ENCODE data around the gene LIPT2.

The LIPT2 gene

GRCh38 chr11:74493791-74494630, 487 bp upstream of the LIPT2 start:
- TF ChIP-seq FOXM1 (IDR thresholded peaks at IDR 0.05; ENCODE audit: borderline replicate concordance) (no peak), HDGF (IDR thresholded peaks at IDR 0.05; ENCODE audit: borderline replicate concordance) (no peak), ARNT (IDR thresholded peaks at IDR 0.05) (no peak), SP1 (IDR thresholded peaks at IDR 0.05) (no peak), ZNF384 (IDR thresholded peaks at IDR 0.05) (no peak), TARDBP (IDR thresholded peaks at IDR 0.05) (no peak), FOXA1 (IDR thresholded peaks at IDR 0.05) (no peak), L3MBTL2 (conservative IDR thresholded peaks at IDR 0.05) (no peak; the same call in 1 of the 2 replicates), LEF1 (IDR thresholded peaks at IDR 0.05; ENCODE audit: borderline replicate concordance) (no peak), NFRKB (IDR thresholded peaks at IDR 0.05) (no peak)
- ChIA-PET CTCF (interaction anchor here (0.6 to 1.5 kb wide), 4 partner anchors 10 to 130 kb away, joined by 3 to 5 read pairs (median 4); no protein-coding TSS in a partner anchor), POLR2A (interaction anchor here (0.7 to 2.4 kb wide), 33 partner anchors 8 to 895 kb away, joined by 3 to 33 read pairs (median 6); partner anchors contain the start of genes PGM2L1, POLD3 and UCP2)
- DNase-seq (ENCODE audit: extremely low spot score) = no peak

GRCh38 chr11:74492084-74492483, 1.4 kb downstream of the LIPT2 start:
- DNase-seq (ENCODE audit: extremely low spot score) = no peak
- CTCF ChIA-PET = interaction anchor here (1.2 kb wide), 1 partner anchor 103 kb away, joined by 3 read pairs; no protein-coding TSS in a partner anchor
- POLR2A ChIA-PET = interaction anchor here (1.5 to 1.9 kb wide), 3 partner anchors 16 to 38 kb away, joined by 4 to 11 read pairs (median 10); no protein-coding TSS in a partner anchor
- TF ChIP-seq SUZ12 (IDR thresholded peaks at IDR 0.05) = no peak
- TF ChIP-seq TARDBP (IDR thresholded peaks at IDR 0.05) = no peak
- no peak for TF ChIP-seq FOXM1 (IDR thresholded peaks at IDR 0.05; ENCODE audit: borderline replicate concordance)
- TF ChIP-seq CTBP1 (IDR thresholded peaks at IDR 0.05; ENCODE audit: borderline replicate concordance) = no peak
- TF ChIP-seq HDGF (IDR thresholded peaks at IDR 0.05; ENCODE audit: borderline replicate concordance) = no peak
- no peak for TF ChIP-seq ELF4 (IDR thresholded peaks at IDR 0.05)
- TF ChIP-seq BHLHE40 (IDR thresholded peaks at IDR 0.05; ENCODE audit: borderline replicate concordance) = no peak
- TF ChIP-seq FOXA1 (IDR thresholded peaks at IDR 0.05) = no peak
- no peak for TF ChIP-seq FOXK2 (IDR thresholded peaks at IDR 0.05)
- TF ChIP-seq PKNOX1 (IDR thresholded peaks at IDR 0.05) = no peak
- TF ChIP-seq LEF1 (IDR thresholded peaks at IDR 0.05; ENCODE audit: borderline replicate concordance) = no peak
- TF ChIP-seq ZNF384 (IDR thresholded peaks at IDR 0.05) = no peak
- no peak for TF ChIP-seq SP1 (IDR thresholded peaks at IDR 0.05)

GRCh38 chr11:74490941-74491340, 2.6 kb downstream of the LIPT2 start:
- ChIA-PET CTCF (interaction anchor here (0.6 kb wide), 1 partner anchor 80 kb away, joined by 3 read pairs; no protein-coding TSS in a partner anchor), POLR2A (no interaction called here)
- no peak for DNase-seq (ENCODE audit: extremely low spot score)
- TF ChIP-seq FOXA1 (IDR thresholded peaks at IDR 0.05) (no peak), SUZ12 (IDR thresholded peaks at IDR 0.05) (no peak), HDGF (IDR thresholded peaks at IDR 0.05; ENCODE audit: borderline replicate concordance) (no peak), ZNF384 (IDR thresholded peaks at IDR 0.05) (no peak), CTBP1 (IDR thresholded peaks at IDR 0.05; ENCODE audit: borderline replicate concordance) (no peak), TARDBP (IDR thresholded peaks at IDR 0.05) (no peak), ELF4 (IDR thresholded peaks at IDR 0.05) (no peak), ARNT (IDR thresholded peaks at IDR 0.05) (no peak), FOXM1 (IDR thresholded peaks at IDR 0.05; ENCODE audit: borderline replicate concordance) (no peak), FOXK2 (IDR thresholded peaks at IDR 0.05) (no peak), BHLHE40 (IDR thresholded peaks at IDR 0.05; ENCODE audit: borderline replicate concordance) (no peak), SP1 (IDR thresholded peaks at IDR 0.05) (no peak), NFRKB (IDR thresholded peaks at IDR 0.05) (no peak), L3MBTL2 (conservative IDR thresholded peaks at IDR 0.05) (no peak), PKNOX1 (IDR thresholded peaks at IDR 0.05) (no peak), LEF1 (IDR thresholded peaks at IDR 0.05; ENCODE audit: borderline replicate concordance) (no peak)

- ChIA-PET POLR2A (interaction anchor here (1.2 kb wide), 1 partner anchor 78 kb away, joined by 5 read pairs; no protein-coding TSS in a partner anchor), CTCF (interaction anchor here (1.0 kb wide), 1 partner anchor 9 kb away, joined by 4 read pairs; no protein-coding TSS in a partner anchor)
- DNase-seq (ENCODE audit: extremely low spot score) = no peak
- no peak for TF ChIP-seq FOXK2 (IDR thresholded peaks at IDR 0.05)
- TF ChIP-seq BHLHE40 (IDR thresholded peaks at IDR 0.05; ENCODE audit: borderline replicate concordance) = no peak
- TF ChIP-seq L3MBTL2 (conservative IDR thresholded peaks at IDR 0.05) = no peak
- no peak for TF ChIP-seq TARDBP (IDR thresholded peaks at IDR 0.05)
- TF ChIP-seq ZNF384 (IDR thresholded peaks at IDR 0.05) = no peak
- no peak for TF ChIP-seq ELF4 (IDR thresholded peaks at IDR 0.05)
- no peak for TF ChIP-seq PKNOX1 (IDR thresholded peaks at IDR 0.05)
- TF ChIP-seq ARNT (IDR thresholded peaks at IDR 0.05) = no peak
Observed at GRCh38 chr11:74487875-74488274, 5.6 kb downstream of the LIPT2 start.

- TF ChIP-seq ELF4 (IDR thresholded peaks at IDR 0.05) (no peak), BHLHE40 (IDR thresholded peaks at IDR 0.05; ENCODE audit: borderline replicate concordance) (no peak), SUZ12 (IDR thresholded peaks at IDR 0.05) (no peak), ZNF384 (IDR thresholded peaks at IDR 0.05) (no peak), TARDBP (IDR thresholded peaks at IDR 0.05) (no peak), CTBP1 (IDR thresholded peaks at IDR 0.05; ENCODE audit: borderline replicate concordance) (no peak), LEF1 (IDR thresholded peaks at IDR 0.05; ENCODE audit: borderline replicate concordance) (no peak), SP1 (IDR thresholded peaks at IDR 0.05) (no peak), L3MBTL2 (conservative IDR thresholded peaks at IDR 0.05) (no peak), HDGF (IDR thresholded peaks at IDR 0.05; ENCODE audit: borderline replicate concordance) (no peak), ARNT (IDR thresholded peaks at IDR 0.05) (no peak), FOXA1 (IDR thresholded peaks at IDR 0.05) (no peak)
- POLR2A ChIA-PET = no interaction called here
- CTCF ChIA-PET = interaction anchor here (1.2 to 1.5 kb wide), 2 partner anchors 36 to 85 kb away, joined by 3 to 5 read pairs; no protein-coding TSS in a partner anchor
- no peak for DNase-seq (ENCODE audit: extremely low spot score)
Observed at GRCh38 chr11:74485868-74486267, 7.7 kb downstream of the LIPT2 start.
